CD4-positive, alpha-beta T cell (primary cell): ENCODE measurements around the gene ADIPOR2. TPM values are rescaled to one million over a fixed set of nuclear protein-coding genes. Genes with fewer than 3 reads are reported as not detected.

Source experiments
- ATAC-seq: fragments of 200-7000 bp; cut with Tn5 transposase; one replicate; pipeline ENCODE4 v1.10.0; 2022; ENCODE audit warnings: mild to moderate bottlenecking; ENCODE audit not compliant: poor library complexity
- CTCF ChIA-PET: fragments of 350-600 bp; sonication (Branson Sonifier 250); formaldehyde crosslinking; loops from one replicate; lab custom pipeline; 2021; ENCODE audit warnings: antibody characterized with exemption, inconsistent platforms; lab: Charles Lee
- POLR2A ChIA-PET: fragments of 350-600 bp; sonication (Branson Sonifier 250); formaldehyde crosslinking; loops from one replicate; lab custom pipeline; 2021; ENCODE audit warnings: antibody characterized with exemption, inconsistent platforms; lab: Charles Lee
- DNase-seq, 14 experiments: peaks; one replicate each; pipeline ENCODE4 v3.0.0-alpha.2; 2013 to 2020; ENCODE audit warnings: mixed read lengths in 2 of 14
- H3K27ac ChIP-seq, 2 donors: one replicate each; pipeline versions ENCODE4 v1.5.1 to v1.7.0; 2013; ENCODE audit warnings: low read length in 2 of 2, low read depth in 1 of 2, mild to moderate bottlenecking in 1 of 2
- H3K27me3 ChIP-seq, 2 experiments: 1 replicate in 1 of 2; 2 replicates in 1 of 2; pipeline versions ENCODE4 v1.6.1 to v1.7.0; 2013; ENCODE audit warnings: low read length in 2 of 2, control low read depth in 1 of 2, mild to moderate bottlenecking in 1 of 2, moderate library complexity in 1 of 2; ENCODE audit not compliant: insufficient read depth in 2 of 2, control insufficient read depth in 1 of 2
- H3K36me3 ChIP-seq: one replicate; pipeline ENCODE4 v1.6.1; 2013; ENCODE audit warnings: low read length, control low read depth; ENCODE audit not compliant: insufficient read depth
- H3K4me1 ChIP-seq: one replicate; pipeline ENCODE4 v1.6.1; 2013; ENCODE audit warnings: low read length, control low read depth; ENCODE audit not compliant: insufficient read depth
- H3K4me3 ChIP-seq: one replicate; pipeline ENCODE4 v1.5.1; 2013; ENCODE audit warnings: mild to moderate bottlenecking, low read length, moderate library complexity
- H3K9me3 ChIP-seq, 2 experiments: 1 replicate in 1 of 2; 2 replicates in 1 of 2; pipeline versions ENCODE4 v1.6.1 to v1.7.0; 2013; ENCODE audit warnings: low read length in 2 of 2, mild to moderate bottlenecking in 2 of 2, control low read depth in 1 of 2, moderate library complexity in 1 of 2; ENCODE audit not compliant: control insufficient read depth in 1 of 2, insufficient read depth in 1 of 2
- H3K27ac Mint-ChIP-seq: one replicate; pipeline ENCODE4 v1.8.0; 2020; ENCODE audit warnings: mixed read lengths
- H3K27me3 Mint-ChIP-seq: one replicate; pipeline ENCODE4 v1.8.0; 2021; ENCODE audit warnings: mixed read lengths
- H3K36me3 Mint-ChIP-seq: one replicate; pipeline ENCODE4 v1.8.0; 2021; ENCODE audit warnings: low read depth, mixed read lengths
- H3K4me1 Mint-ChIP-seq: one replicate; pipeline ENCODE4 v1.8.0; 2021; ENCODE audit warnings: low read depth, mixed read lengths
- H3K4me3 Mint-ChIP-seq: one replicate; pipeline ENCODE4 v1.8.0; 2020; ENCODE audit warnings: mild to moderate bottlenecking, mixed read lengths
- H3K9me3 Mint-ChIP-seq: one replicate; pipeline ENCODE4 v1.8.0; 2020; ENCODE audit warnings: mixed read lengths
- intact Hi-C, 2 experiments: fragments of 100-400 bp; cut with DNase I in 1 of 2; cut with micrococcal nuclease in 1 of 2; formaldehyde crosslinking; loops; one replicate each; pipeline versions ENCODE4 v1.15.1 to v1.9.0; 2023 to 2025; cut with DNase I, micrococcal nuclease
- total RNA-seq, 174 experiments: library from RNA in 2 of 174; stranded (reverse) in 2 of 174; gene quantifications; one replicate each; pipeline ENCODE4 v1.2.3 and lab custom pipeline; 2021 to 2026
- TF ChIP-seq, protein P1 (sequence below): fragments of 200-600 bp; IDR thresholded peaks from one replicate; pipeline ENCODE4 v1.8.0; 2022; ENCODE audit warnings: antibody characterized with exemption, mild to moderate bottlenecking

The ADIPOR2 gene
- total RNA-seq, 2 experiments from 2014 or later: 12.5 to 12.6 TPM

DNA sequence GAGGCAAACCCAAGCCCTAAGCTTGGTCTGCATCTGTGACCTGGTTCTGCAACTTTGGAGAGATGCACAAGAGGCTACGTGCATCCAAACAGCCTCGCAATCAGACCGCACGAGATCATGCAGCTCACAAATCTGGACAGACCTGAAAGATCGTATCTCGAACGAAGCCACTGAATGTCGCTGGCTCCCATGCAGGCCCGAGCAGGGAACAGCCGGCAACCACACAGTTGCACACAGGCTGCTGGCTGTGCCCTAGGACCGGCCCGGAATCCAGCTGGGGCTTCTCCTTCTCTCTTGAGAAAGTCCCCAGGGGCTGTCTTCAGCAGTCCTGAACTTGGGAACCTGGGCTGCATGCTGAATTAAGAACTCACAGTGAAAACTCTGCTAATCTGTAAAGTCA is 34.0 kb upstream of the ADIPOR2 start:
- ChIA-PET CTCF (interaction anchor here (8.2 kb wide), 1 partner anchor 134 kb away, joined by 154 read pairs; no protein-coding TSS in a partner anchor), POLR2A (interaction anchor here (1.2 to 1.5 kb wide), 2 partner anchors 134 to 139 kb away, joined by 4 to 8 read pairs; no protein-coding TSS in a partner anchor)
- H3K9me3 Mint-ChIP-seq: no peaks in the 10 kb centered on the region
- Histone ChIP-seq H3K27me3 (no peaks in the 10 kb centered on the region), H3K9me3 (no peaks in the 10 kb centered on the region), H3K4me1 (peaks cover 8% of the 10 kb centered on the region), H3K4me3 (no peak overlapping the region), H3K36me3 (no peaks in the 10 kb centered on the region), H3K27ac (no peak overlapping the region)
- no peaks in the 10 kb centered on the region for H3K36me3 Mint-ChIP-seq
- H3K27ac Mint-ChIP-seq: no peak overlapping the region
- no peak for ATAC-seq
- no peak overlapping the region for H3K4me3 Mint-ChIP-seq
- TF ChIP-seq, protein P1, sequence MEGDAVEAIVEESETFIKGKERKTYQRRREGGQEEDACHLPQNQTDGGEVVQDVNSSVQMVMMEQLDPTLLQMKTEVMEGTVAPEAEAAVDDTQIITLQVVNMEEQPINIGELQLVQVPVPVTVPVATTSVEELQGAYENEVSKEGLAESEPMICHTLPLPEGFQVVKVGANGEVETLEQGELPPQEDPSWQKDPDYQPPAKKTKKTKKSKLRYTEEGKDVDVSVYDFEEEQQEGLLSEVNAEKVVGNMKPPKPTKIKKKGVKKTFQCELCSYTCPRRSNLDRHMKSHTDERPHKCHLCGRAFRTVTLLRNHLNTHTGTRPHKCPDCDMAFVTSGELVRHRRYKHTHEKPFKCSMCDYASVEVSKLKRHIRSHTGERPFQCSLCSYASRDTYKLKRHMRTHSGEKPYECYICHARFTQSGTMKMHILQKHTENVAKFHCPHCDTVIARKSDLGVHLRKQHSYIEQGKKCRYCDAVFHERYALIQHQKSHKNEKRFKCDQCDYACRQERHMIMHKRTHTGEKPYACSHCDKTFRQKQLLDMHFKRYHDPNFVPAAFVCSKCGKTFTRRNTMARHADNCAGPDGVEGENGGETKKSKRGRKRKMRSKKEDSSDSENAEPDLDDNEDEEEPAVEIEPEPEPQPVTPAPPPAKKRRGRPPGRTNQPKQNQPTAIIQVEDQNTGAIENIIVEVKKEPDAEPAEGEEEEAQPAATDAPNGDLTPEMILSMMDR: no peak
- peaks cover 8% of the 10 kb centered on the region for H3K4me1 Mint-ChIP-seq
- no peak for DNase-seq
- H3K27me3 Mint-ChIP-seq: peaks cover 4% of the 10 kb centered on the region
- intact Hi-C loops: loop anchor here in 1 of 2 experiments (5.0 to 10.0 kb wide), 3 partner anchors 35 to 638 kb away; partner anchors contain the start of gene ADIPOR2

DNA sequence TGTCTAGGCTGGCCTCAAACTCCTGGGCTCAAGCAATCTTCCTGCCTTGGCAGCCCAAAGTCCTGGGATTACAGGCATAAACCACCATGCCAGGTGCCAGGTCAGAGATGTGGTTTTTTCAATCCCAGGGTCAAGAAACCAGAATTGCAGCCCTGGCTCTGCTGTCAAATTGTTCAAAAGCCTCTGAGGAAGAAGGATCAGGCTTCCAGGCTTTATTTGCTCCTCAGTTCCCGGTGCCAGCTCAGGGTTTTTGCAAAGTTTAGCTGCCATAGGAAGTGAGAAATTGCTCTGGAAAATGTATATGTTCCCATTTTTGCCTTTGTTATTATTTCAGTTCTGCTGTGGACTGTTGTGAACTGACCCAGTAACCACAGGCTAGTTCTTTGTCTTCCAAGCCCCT is 33.2 kb upstream of the ADIPOR2 start:
- Histone ChIP-seq H3K4me1 (peaks cover 9% of the 10 kb centered on the region), H3K27me3 (no peaks in the 10 kb centered on the region), H3K9me3 (peaks cover 0 to 1% of the 10 kb centered on the region in 2 experiments), H3K36me3 (no peaks in the 10 kb centered on the region), H3K4me3 (no peak overlapping the region), H3K27ac (no peak overlapping the region)
- peak overlapping the region; percentile 12 for H3K27ac Mint-ChIP-seq
- no peaks in the 10 kb centered on the region for H3K36me3 Mint-ChIP-seq
- peaks cover 3% of the 10 kb centered on the region for H3K27me3 Mint-ChIP-seq
- intact Hi-C loops: loop anchor here in 1 of 2 experiments (5.0 to 10.0 kb wide), 3 partner anchors 35 to 637 kb away; partner anchors contain the start of gene ADIPOR2
- DNase-seq (no peak), ATAC-seq (no peak)
- CTCF ChIA-PET: interaction anchor here (2.6 to 8.2 kb wide), 2 partner anchors 133 to 282 kb away, joined by 8 to 154 read pairs; no protein-coding TSS in a partner anchor
- POLR2A ChIA-PET: interaction anchor here (1.2 to 1.5 kb wide), 2 partner anchors 133 to 138 kb away, joined by 4 to 8 read pairs; no protein-coding TSS in a partner anchor
- TF ChIP-seq, protein P1: no peak
- no peaks in the 10 kb centered on the region for H3K9me3 Mint-ChIP-seq
- peaks cover 8% of the 10 kb centered on the region for H3K4me1 Mint-ChIP-seq
- H3K4me3 Mint-ChIP-seq: no peak overlapping the region

DNA sequence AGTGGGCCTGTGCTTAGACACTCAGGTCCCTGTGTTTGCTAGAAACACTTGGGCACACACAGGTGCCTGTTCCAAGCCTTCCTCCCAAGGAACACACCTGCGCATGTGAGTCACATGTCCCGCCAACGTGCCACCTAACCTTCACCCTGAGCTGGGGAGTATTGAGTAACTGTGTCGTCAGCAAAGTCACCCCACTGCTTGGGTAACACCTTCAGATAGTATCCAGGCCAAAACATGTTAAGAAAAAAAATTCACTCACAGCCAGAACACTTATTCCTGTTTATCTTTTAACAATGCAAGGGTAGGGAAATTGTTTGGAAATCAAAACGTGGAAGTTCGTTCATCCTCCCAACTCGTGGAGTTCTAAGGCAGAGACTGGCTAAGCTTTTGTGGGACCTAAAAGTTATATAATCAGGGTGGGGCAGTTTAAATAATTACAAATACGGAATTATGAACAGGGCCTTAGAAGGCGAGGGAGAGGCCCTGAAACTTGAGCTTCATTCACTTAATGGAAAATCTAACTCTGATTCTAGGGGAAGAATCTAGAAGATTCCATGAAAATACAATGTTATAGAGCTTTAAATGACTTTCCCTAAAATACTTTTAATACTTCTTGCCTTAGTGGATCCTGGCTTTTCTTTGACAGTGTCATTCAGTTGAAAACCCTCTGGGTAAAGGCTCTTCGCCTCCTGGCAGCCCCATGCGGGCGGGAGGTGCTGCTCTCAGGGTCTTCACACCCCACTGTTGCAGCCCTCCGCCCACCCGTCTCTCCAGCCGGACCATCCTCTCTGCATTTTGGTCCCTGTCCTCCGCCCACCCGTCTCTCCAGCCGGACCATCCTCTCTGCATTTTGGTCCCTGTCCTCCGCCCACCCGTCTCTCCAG is 30.3 kb upstream of the ADIPOR2 start:
- DNase-seq (peak in 11 of 14 experiments; percentile 23 to 88 (median 45)), ATAC-seq (peak; percentile 48)
- ChIA-PET POLR2A (interaction anchor here (0.8 to 3.0 kb wide), 3 partner anchors 12 to 37 kb away, joined by 3 to 34 read pairs (median 3); partner anchors contain the start of gene ADIPOR2), CTCF (interaction anchor here (1.0 to 2.5 kb wide), 5 partner anchors 8 to 279 kb away, joined by 3 to 15 read pairs (median 5); no protein-coding TSS in a partner anchor)
- Histone ChIP-seq H3K36me3 (no peaks in the 10 kb centered on the region), H3K4me1 (peaks cover 14% of the 10 kb centered on the region), H3K27me3 (no peaks in the 10 kb centered on the region), H3K9me3 (peaks cover 0 to 8% of the 10 kb centered on the region in 2 experiments), H3K4me3 (no peak overlapping the region), H3K27ac (peak overlapping the region in 1 of 2 donors; percentile 37)
- TF ChIP-seq, protein P1: no peak
- Mint-ChIP-seq H3K9me3 (peaks cover 2% of the 10 kb centered on the region), H3K27ac (peak overlapping the region; percentile 72), H3K4me3 (peak overlapping the region; percentile 65), H3K27me3 (no peaks in the 10 kb centered on the region), H3K36me3 (no peaks in the 10 kb centered on the region), H3K4me1 (peaks cover 31% of the 10 kb centered on the region)
- intact Hi-C loops: loop anchor here in 1 of 2 experiments (2.0 kb wide), 2 partner anchors 30 to 130 kb away; partner anchors contain the start of gene ADIPOR2
